Measurements from ENCODE around the gene GDF9. TPM values are rescaled to one million over a fixed set of nuclear protein-coding genes. Genes with fewer than 3 reads are reported as not detected.

Gene GDF9
- total and polyA plus RNA-seq, 10 of the 15 experiments (the other 5 are each of a cell fraction or from before 2014, with no cell fraction given) = 0.11 to 1.5 (median 0.34) TPM

GRCh38 chr5:132828846-132829494 lies 37.3 kb downstream of the GDF9 start (continued):
- TF ChIP-seq IKZF2 (IDR thresholded peaks at IDR 0.05) (no peak), USF2 (IDR thresholded peaks at IDR 0.05; ENCODE audit: borderline replicate concordance, low read depth, low read length) (no peak), SRF (IDR thresholded peaks at IDR 0.05; ENCODE audit: low read depth in 2 of 2, low read length in 2 of 2) (no peak)

GRCh38 chr5:132827943-132828673 lies 38.2 kb downstream of the GDF9 start:
- RAD21 ChIA-PET (ENCODE audit: unreplicated experiment) = interaction anchor here (1.2 to 2.4 kb wide), 6 partner anchors 8 to 442 kb away, joined by 3 to 13 read pairs (median 4); no protein-coding TSS in a partner anchor
- FAIRE-seq = no peak
- H3K27me3 ChIP-seq (replicated peaks in 1 of 2; ENCODE audit: control insufficient read depth in 2 of 2, insufficient read depth in 2 of 2, low read length in 1 of 2) = peaks cover 0 to 2% of the 10 kb centered on the region in 2 experiments; a peak in 2 of 4 replicates
- H4K20me1 ChIP-seq (ENCODE audit: control insufficient read depth, insufficient read depth) = no peaks in the 10 kb centered on the region
- H3K4me3 ChIP-seq = no peak overlapping the region
- DNase-seq (ENCODE audit: low read depth, low spot score) = no peak
- H3K36me3 ChIP-seq (ENCODE audit: control insufficient read depth in 2 of 2, insufficient read depth in 2 of 2, low read length in 1 of 2) = no peaks in the 10 kb centered on the region
- POLR2A ChIA-PET = interaction anchor here (0.6 to 1.9 kb wide), 4 partner anchors 9 to 438 kb away, joined by 3 to 8 read pairs (median 6); no protein-coding TSS in a partner anchor
- 79% methylated on average over 4 of the region's 4 CpGs for WGBS (ENCODE audit: insufficient coverage, insufficient replicate concordance, low lambda C conversion rate, missing lambda C conversion rate)
- intact Hi-C loops (cut with micrococcal nuclease; ENCODE audit: unreplicated experiment) = no loop called here
- BruUV-seq (replicated peaks) = no TSS peak
- no peaks in the 10 kb centered on the region for H3K9me3 ChIP-seq (replicated peaks; ENCODE audit: control insufficient read depth, insufficient read depth, low read length)
- SMC1A ChIA-PET (ENCODE audit: uncharacterized antibody, unreplicated experiment) = interaction anchor here (0.6 to 3.2 kb wide), 11 partner anchors 9 to 320 kb away, joined by 3 to 16 read pairs (median 4); no protein-coding TSS in a partner anchor
- H3K9ac ChIP-seq (ENCODE audit: control insufficient read depth, insufficient read depth, low read length) = no peak overlapping the region
- H3K27ac ChIP-seq (ENCODE audit: control insufficient read depth, insufficient read depth) = no peak overlapping the region
- CTCF ChIA-PET = interaction anchor here (0.5 to 6.0 kb wide), 15 partner anchors 8 to 322 kb away, joined by 3 to 46 read pairs (median 4); partner anchors contain the start of genes GDF9 and UQCRQ
- in situ Hi-C loops (cut with MboI) = loop anchor here (10.0 kb wide), 1 partner anchor 303 kb away; no protein-coding TSS in a partner anchor
- H3K4me1 ChIP-seq (ENCODE audit: control insufficient read depth, insufficient read depth, low read length) = no peaks in the 10 kb centered on the region; the same call in 1 of the 2 replicates
- no peaks in the 10 kb centered on the region for H3K79me2 ChIP-seq (ENCODE audit: control insufficient read depth, insufficient read depth, low read length)
- no peak overlapping the region for H2AFZ ChIP-seq (ENCODE audit: control insufficient read depth, low read depth, low read length)
- no peak for ATAC-seq
- TF ChIP-seq STAT3 (IDR thresholded peaks at IDR 0.05; ENCODE audit: low read depth, low read length) (no peak), ELK1 (IDR thresholded peaks at IDR 0.05; ENCODE audit: low read depth, low read length) (no peak)
- H3K4me2 ChIP-seq (ENCODE audit: control insufficient read depth, insufficient read depth) = no peak overlapping the region

All from GM12878 (cell line).